Esophagus squamous epithelium (tissue), 4 donors: Measurements from ENCODE around the gene RNF135.

Source experiments
- POLR2A ChIP-seq, 4 donors: fragments of 450-650 bp; IDR thresholded peaks; one replicate each; pipeline ENCODE4 v1.6.1; 2017; ENCODE audit warnings: antibody characterized with exemption in 4 of 4, mild to moderate bottlenecking in 4 of 4, moderate library complexity in 3 of 4
- TF ChIP-seq, protein P1 (sequence below), 6 experiments: fragments of 450-650 bp in 4 of 6; fragments of 200-600 bp in 2 of 6; sonication (generic) in 2 of 6; IDR thresholded peaks; one replicate each; pipeline ENCODE4 v1.5.1; 2016 to 2019; ENCODE audit warnings: antibody characterized with exemption in 6 of 6, mild to moderate bottlenecking in 4 of 6, moderate library complexity in 4 of 6

DNA sequence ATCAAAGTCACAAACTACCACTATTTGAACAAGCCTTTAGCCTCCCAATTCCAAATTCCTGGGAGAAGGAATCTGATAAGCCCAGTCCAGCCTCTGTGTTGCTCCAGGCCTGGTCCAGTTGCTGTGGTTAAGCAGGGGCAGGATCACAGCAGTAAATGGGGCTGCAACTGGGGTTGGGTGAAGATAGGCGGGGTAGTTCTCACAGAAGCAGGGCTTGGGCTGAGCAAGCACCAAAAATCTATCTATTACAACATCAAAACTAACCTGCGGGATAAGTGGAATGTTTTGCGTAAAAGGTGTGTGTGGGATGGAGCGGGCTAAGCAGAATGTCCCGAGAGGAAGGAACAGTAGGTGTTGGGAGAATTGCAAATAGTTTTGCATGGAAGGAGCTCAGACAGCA lies 23.0 kb upstream of the RNF135 start:
- TF ChIP-seq, protein P1, sequence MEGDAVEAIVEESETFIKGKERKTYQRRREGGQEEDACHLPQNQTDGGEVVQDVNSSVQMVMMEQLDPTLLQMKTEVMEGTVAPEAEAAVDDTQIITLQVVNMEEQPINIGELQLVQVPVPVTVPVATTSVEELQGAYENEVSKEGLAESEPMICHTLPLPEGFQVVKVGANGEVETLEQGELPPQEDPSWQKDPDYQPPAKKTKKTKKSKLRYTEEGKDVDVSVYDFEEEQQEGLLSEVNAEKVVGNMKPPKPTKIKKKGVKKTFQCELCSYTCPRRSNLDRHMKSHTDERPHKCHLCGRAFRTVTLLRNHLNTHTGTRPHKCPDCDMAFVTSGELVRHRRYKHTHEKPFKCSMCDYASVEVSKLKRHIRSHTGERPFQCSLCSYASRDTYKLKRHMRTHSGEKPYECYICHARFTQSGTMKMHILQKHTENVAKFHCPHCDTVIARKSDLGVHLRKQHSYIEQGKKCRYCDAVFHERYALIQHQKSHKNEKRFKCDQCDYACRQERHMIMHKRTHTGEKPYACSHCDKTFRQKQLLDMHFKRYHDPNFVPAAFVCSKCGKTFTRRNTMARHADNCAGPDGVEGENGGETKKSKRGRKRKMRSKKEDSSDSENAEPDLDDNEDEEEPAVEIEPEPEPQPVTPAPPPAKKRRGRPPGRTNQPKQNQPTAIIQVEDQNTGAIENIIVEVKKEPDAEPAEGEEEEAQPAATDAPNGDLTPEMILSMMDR (IDR thresholded peaks at IDR 0.05) = no peak
- no peak for TF ChIP-seq POLR2A (IDR thresholded peaks at IDR 0.05)
